Retinal pigment epithelial cell (primary cell): ENCODE data around the gene SAG.
"Not testable (repeated sequence)": the region's sequence is repeated elsewhere in the genome, so short reads cannot be mapped to it uniquely, and the experiment has no call there.

Experiments used
- DNase-seq: peaks from one replicate; pipeline ENCODE4 v3.0.0-alpha.2; 2010; ENCODE audit warnings: low read depth
- H3K4me3 ChIP-seq: 2 replicates; pipeline ENCODE4 v1.5.1; 2011; ENCODE audit warnings: mild to moderate bottlenecking, low read length, control low read depth, moderate library complexity
- CTCF ChIP-seq: conservative IDR thresholded peaks from 2 replicates; pipeline ENCODE4 v1.5.1; 2011; ENCODE audit warnings: low read depth, low read length, control low read depth, inconsistent platforms

The SAG gene

GRCh38 chr2:233367586-233367985, 60.0 kb downstream of the SAG start:
- H3K4me3 ChIP-seq: no peak overlapping the region
- TF ChIP-seq CTCF: no peak
- DNase-seq: no peak

- no peak overlapping the region for H3K4me3 ChIP-seq
- TF ChIP-seq CTCF: no peak
These were observed 61.1 kb downstream of the SAG start for GRCh38 chr2:233368756-233369155.

GRCh38 chr2:233369462-233369861, 61.8 kb downstream of the SAG start:
- no peak for TF ChIP-seq CTCF

More at GRCh38 chr2:233368756-233369155, 61.1 kb downstream of the SAG start:
- no peak for DNase-seq

GRCh38 chr2:233369897-233370685, 62.5 kb downstream of the SAG start:
- H3K4me3 ChIP-seq: no peak overlapping the region
- no peak for DNase-seq
- no peak for TF ChIP-seq CTCF

More at GRCh38 chr2:233369462-233369861, 61.8 kb downstream of the SAG start:
- no peak for DNase-seq
- no peak overlapping the region for H3K4me3 ChIP-seq

GRCh38 chr2:233371641-233372040, 64.0 kb downstream of the SAG start:
- no peak for TF ChIP-seq CTCF
- DNase-seq: no peak
- no peak overlapping the region for H3K4me3 ChIP-seq

DNA sequence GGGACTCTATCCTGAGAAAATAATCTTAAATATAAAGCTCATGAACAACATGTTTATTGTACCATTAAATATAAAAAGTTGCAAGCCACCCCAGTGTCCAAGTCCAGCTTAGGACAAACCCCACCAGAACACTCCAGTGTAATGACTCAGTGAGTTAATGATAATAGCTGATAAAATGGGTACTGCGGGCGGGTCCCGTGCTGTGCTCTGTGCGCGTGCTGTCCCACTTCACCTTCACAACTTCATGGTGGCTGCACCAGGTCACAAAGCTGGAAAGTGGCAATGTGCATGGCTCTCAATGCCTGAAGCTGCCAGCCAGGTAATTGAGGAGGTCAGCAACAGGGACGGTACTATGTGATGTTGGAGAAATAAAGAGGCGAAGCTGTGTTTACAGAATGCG, 65.2 kb downstream of the SAG start:
- no peak for DNase-seq
- TF ChIP-seq CTCF: no peak
- H3K4me3 ChIP-seq: no peak overlapping the region

DNA sequence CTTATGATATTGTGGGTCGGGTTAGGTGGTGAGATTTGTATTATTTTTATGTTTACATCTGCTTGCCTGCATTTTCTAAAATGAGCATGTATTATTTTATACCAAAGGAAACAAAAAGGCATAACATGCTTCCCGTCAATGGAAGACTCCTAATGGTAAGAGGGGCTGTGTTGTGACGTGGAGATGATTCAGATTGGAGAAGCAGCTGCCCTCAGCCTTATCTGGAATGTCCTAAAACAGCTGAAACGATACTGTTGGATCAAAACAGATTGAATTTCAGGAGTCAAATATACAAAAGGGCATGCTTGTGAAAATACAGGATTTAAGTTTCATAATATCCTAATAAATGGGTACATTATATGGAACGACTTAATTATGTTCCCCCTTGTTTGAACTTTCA, 65.7 kb downstream of the SAG start:
- TF ChIP-seq CTCF: no peak
- H3K4me3 ChIP-seq: no peak overlapping the region

GRCh38 chr2:233374776-233375175, 67.2 kb downstream of the SAG start:
- not testable (repeated sequence) for DNase-seq, H3K4me3 ChIP-seq

More for the DNA sequence above, 65.7 kb downstream of the SAG start:
- DNase-seq: no peak
